Glutamatergic neuron (in vitro differentiated cells): ENCODE results near the gene EIF3I. TPM values are rescaled to one million over a fixed set of nuclear protein-coding genes. Genes with fewer than 3 reads are reported as not detected.

Experiments
- DNase-seq: peaks from one replicate; pipeline ENCODE4 v3.0.0; 2022
- H3K27ac Mint-ChIP-seq: one replicate; pipeline ENCODE4 v1.8.0; 2020; ENCODE audit warnings: mild to moderate bottlenecking, mixed read lengths, inconsistent platforms; ENCODE audit not compliant: unreplicated experiment
- H3K27me3 Mint-ChIP-seq: one replicate; pipeline ENCODE4 v1.8.0; 2020; ENCODE audit warnings: mild to moderate bottlenecking, moderate library complexity, mixed read lengths, inconsistent platforms; ENCODE audit not compliant: unreplicated experiment
- H3K36me3 Mint-ChIP-seq: one replicate; pipeline ENCODE4 v1.8.0; 2020; ENCODE audit warnings: mild to moderate bottlenecking, mixed read lengths, inconsistent platforms; ENCODE audit not compliant: unreplicated experiment
- H3K4me1 Mint-ChIP-seq: one replicate; pipeline ENCODE4 v1.8.0; 2020; ENCODE audit warnings: mild to moderate bottlenecking, low read depth, mixed read lengths, inconsistent platforms; ENCODE audit not compliant: unreplicated experiment
- H3K4me3 Mint-ChIP-seq: one replicate; pipeline ENCODE4 v1.8.0; 2020; ENCODE audit warnings: mild to moderate bottlenecking, mixed read lengths, inconsistent platforms; ENCODE audit not compliant: unreplicated experiment
- H3K9me3 Mint-ChIP-seq: one replicate; pipeline ENCODE4 v1.8.0; 2020; ENCODE audit warnings: mild to moderate bottlenecking, moderate library complexity, mixed read lengths, inconsistent platforms; ENCODE audit not compliant: unreplicated experiment
- total RNA-seq: library from RNA; stranded (reverse); fragmentation: NEBNext Ultra II Directional; extraction: Animal tissue kit (Norgen Biotek cat#: 25700); gene quantifications from one replicate; pipeline ENCODE4 v1.2.1, GENCODE V29; 2021; ENCODE audit not compliant: unreplicated experiment
- TF ChIP-seq, protein P1 (sequence below): fragments of 200-600 bp; sonication (generic); IDR thresholded peaks from one replicate; pipeline ENCODE4 v1.5.0; 2021; ENCODE audit not compliant: partially characterized antibody, unreplicated experiment

Gene EIF3I
- total RNA-seq, 1 donor from 2014 or later = 103 TPM

DNA sequence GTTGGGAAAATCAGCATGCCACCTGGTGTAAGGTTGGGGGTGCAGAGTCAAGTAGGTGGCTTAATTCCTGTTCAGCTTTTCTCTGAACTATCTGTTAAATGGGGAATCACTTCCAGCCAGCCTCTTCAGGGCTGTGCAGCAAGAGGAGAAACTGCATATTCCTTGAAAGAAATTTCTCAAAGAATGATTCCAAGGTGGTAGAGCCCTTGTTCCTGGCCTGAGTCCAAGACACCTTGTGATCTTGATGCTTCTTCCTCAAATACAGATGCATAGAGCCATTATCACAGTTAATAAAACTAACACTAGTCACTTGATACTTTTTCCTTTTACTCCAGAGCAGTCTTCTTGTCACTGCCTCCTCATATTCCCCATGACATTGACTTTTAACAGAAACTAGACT, 37.6 kb upstream of the EIF3I start:
- no peak overlapping the region for H3K4me3 Mint-ChIP-seq
- no peak overlapping the region for H3K27ac Mint-ChIP-seq
- peaks cover 14% of the 10 kb centered on the region for H3K4me1 Mint-ChIP-seq
- peaks cover 2% of the 10 kb centered on the region for H3K27me3 Mint-ChIP-seq
- no peaks in the 10 kb centered on the region for H3K36me3 Mint-ChIP-seq
- TF ChIP-seq, protein P1, sequence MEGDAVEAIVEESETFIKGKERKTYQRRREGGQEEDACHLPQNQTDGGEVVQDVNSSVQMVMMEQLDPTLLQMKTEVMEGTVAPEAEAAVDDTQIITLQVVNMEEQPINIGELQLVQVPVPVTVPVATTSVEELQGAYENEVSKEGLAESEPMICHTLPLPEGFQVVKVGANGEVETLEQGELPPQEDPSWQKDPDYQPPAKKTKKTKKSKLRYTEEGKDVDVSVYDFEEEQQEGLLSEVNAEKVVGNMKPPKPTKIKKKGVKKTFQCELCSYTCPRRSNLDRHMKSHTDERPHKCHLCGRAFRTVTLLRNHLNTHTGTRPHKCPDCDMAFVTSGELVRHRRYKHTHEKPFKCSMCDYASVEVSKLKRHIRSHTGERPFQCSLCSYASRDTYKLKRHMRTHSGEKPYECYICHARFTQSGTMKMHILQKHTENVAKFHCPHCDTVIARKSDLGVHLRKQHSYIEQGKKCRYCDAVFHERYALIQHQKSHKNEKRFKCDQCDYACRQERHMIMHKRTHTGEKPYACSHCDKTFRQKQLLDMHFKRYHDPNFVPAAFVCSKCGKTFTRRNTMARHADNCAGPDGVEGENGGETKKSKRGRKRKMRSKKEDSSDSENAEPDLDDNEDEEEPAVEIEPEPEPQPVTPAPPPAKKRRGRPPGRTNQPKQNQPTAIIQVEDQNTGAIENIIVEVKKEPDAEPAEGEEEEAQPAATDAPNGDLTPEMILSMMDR = no peak
- DNase-seq = no peak
- peaks cover 4% of the 10 kb centered on the region for H3K9me3 Mint-ChIP-seq

DNA sequence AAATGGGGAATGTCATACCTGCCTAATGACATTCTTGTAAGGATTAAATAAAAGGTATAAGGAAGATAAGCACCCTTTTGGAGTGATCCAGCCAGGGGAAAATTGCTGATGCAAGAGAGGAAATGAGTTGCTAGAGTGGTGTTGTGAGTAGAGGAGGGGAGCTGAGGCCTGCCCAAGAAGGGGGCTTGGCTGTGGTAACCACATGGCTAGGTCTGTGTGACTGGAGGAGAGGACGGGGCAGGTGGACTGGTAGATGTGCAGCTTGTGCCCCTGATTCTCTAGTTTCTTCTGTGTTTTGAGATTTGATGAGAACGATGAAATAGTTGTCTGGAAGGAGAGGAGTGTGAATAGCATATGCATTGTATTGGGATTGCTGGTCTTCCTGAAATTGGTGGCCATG, 36.1 kb upstream of the EIF3I start:
- DNase-seq = no peak
- Mint-ChIP-seq H3K4me1 (peaks cover 8% of the 10 kb centered on the region), H3K27me3 (no peaks in the 10 kb centered on the region), H3K36me3 (no peaks in the 10 kb centered on the region), H3K4me3 (peak overlapping the region; percentile 19), H3K9me3 (no peaks in the 10 kb centered on the region), H3K27ac (peak overlapping the region; percentile 24)
- TF ChIP-seq, protein P1 = no peak

DNA sequence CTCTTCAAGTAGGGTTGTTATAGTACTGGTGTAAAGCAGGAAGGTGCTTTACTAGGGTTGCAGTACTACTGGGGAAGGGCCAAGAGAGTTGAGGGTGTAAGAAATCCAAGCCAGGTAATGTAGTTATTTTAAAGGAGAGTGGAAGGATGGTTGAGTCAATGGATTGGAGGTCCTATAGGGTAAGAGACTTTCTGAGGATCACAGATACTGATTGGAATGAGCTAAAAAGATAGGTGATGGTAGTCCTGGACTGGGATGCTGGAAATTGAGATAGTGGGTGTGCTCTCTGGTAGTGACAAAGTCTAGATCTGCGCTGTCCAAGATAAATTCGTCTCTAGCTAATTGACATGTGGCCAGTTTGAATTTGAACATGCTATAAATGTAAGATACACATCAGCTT, 35.7 kb upstream of the EIF3I start:
- no peaks in the 10 kb centered on the region for H3K27me3 Mint-ChIP-seq
- no peaks in the 10 kb centered on the region for H3K36me3 Mint-ChIP-seq
- peaks cover 4% of the 10 kb centered on the region for H3K4me1 Mint-ChIP-seq
- no peak for DNase-seq
- H3K4me3 Mint-ChIP-seq = peak overlapping the region; percentile 26
- H3K9me3 Mint-ChIP-seq = no peaks in the 10 kb centered on the region
- H3K27ac Mint-ChIP-seq = peak overlapping the region; percentile 24
- TF ChIP-seq, protein P1 = no peak

DNA sequence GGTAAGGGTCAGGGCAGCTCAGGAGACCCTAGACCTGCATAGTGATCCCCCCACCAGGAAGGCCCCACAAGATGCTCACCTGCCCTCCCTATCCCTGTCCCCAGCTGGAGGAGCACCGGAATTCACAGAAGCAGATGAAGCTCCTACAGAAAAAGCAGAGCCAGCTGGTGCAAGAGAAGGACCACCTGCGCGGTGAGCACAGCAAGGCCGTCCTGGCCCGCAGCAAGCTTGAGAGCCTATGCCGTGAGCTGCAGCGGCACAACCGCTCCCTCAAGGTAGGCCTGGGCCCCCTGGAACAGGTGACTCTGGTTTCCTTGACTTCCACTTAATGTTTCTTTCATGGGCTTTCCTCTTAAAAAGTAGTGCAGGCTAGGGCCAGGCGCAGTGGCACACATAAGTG, 34.4 kb upstream of the EIF3I start:
- TF ChIP-seq, protein P1 = no peak
- Mint-ChIP-seq H3K4me3 (no peak overlapping the region), H3K36me3 (no peaks in the 10 kb centered on the region), H3K9me3 (no peaks in the 10 kb centered on the region), H3K27me3 (peaks cover 2% of the 10 kb centered on the region), H3K27ac (no peak overlapping the region), H3K4me1 (peaks cover 3% of the 10 kb centered on the region)
- DNase-seq = no peak

DNA sequence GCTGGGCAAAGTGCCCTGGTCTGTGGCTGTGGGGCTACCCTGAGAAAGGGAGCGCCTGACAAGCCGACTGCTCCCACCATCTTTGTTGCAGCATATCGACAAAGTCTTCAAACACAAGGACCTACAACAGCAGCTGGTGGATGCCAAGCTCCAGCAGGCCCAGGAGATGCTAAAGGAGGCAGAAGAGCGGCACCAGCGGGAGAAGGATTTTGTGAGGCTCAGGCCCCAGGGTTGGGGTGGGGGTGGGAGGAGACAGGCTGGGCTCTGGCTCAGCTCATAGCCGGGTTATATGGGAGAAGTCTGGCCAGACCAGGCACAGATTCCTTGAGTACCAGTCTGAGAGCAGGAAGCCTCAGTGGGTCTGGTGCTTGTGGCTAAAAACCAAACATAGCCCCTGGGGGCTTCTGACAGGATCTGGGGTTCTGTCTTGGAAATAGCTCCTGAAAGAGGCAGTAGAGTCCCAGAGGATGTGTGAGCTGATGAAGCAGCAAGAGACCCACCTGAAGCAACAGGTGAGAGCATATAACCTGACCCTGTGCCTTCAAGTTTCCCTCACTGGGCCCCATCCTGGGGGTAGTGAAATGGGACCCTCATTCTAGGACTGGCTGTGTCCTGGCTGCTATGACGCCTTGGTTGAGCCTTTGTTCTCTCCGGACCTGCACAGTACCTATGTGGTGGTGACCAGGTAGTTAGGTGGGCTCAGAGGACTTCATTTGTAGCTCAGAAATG, 29.8 kb upstream of the EIF3I start:
- peaks cover 4% of the 10 kb centered on the region for H3K9me3 Mint-ChIP-seq
- no peaks in the 10 kb centered on the region for H3K36me3 Mint-ChIP-seq
- peaks cover 5% of the 10 kb centered on the region for H3K4me1 Mint-ChIP-seq
- TF ChIP-seq, protein P1 = no peak
- no peak overlapping the region for H3K27ac Mint-ChIP-seq
- H3K4me3 Mint-ChIP-seq = no peak overlapping the region
- H3K27me3 Mint-ChIP-seq = peaks cover 2% of the 10 kb centered on the region
- DNase-seq = no peak
